ENCODE data around the gene POU2AF1. TPM values are rescaled to one million over a fixed set of nuclear protein-coding genes. Genes with fewer than 3 reads are reported as not detected.
"Not testable (repeated sequence)": the region's sequence is repeated elsewhere in the genome, so short reads cannot be mapped to it uniquely, and the experiment has no call there.

POU2AF1 gene
- total RNA-seq, 2 experiments from 2014 or later, result 3.6 to 4.5 TPM

DNA sequence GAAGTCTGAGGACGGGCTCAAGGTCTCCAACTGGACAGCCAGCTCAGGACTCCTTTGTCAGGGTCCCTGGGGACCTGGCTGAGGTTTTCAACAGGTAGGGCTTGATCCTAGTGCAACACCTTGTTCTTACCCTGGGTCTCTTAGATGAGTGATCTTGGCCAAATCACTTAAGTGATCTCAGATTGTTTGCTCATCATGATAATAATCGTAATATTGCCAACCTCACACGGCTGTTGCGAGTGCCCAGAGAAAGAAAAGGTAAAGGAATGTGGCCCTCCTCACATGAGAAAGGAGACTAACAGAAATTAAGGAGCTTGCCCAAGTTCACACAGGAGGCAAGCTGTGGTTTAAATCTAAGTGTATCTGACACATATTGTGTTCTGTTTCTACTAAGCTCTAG, 52.3 kb downstream of the POU2AF1 start:
- peaks cover 1% of the 10 kb centered on the region for H3K27me3 Mint-ChIP-seq
- TF ChIP-seq, protein P1, sequence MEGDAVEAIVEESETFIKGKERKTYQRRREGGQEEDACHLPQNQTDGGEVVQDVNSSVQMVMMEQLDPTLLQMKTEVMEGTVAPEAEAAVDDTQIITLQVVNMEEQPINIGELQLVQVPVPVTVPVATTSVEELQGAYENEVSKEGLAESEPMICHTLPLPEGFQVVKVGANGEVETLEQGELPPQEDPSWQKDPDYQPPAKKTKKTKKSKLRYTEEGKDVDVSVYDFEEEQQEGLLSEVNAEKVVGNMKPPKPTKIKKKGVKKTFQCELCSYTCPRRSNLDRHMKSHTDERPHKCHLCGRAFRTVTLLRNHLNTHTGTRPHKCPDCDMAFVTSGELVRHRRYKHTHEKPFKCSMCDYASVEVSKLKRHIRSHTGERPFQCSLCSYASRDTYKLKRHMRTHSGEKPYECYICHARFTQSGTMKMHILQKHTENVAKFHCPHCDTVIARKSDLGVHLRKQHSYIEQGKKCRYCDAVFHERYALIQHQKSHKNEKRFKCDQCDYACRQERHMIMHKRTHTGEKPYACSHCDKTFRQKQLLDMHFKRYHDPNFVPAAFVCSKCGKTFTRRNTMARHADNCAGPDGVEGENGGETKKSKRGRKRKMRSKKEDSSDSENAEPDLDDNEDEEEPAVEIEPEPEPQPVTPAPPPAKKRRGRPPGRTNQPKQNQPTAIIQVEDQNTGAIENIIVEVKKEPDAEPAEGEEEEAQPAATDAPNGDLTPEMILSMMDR (IDR thresholded peaks at IDR 0.05), result no peak
- H3K9me3 Mint-ChIP-seq, result no peaks in the 10 kb centered on the region
- peaks cover 2% of the 10 kb centered on the region for H3K4me1 Mint-ChIP-seq (ENCODE audit: low read depth)
- H3K36me3 Mint-ChIP-seq (ENCODE audit: low read depth), result no peaks in the 10 kb centered on the region
- ChIA-PET CTCF (interaction anchor here (0.8 to 3.1 kb wide), 3 partner anchors 43 to 102 kb away, joined by 3 to 12 read pairs (median 4); no protein-coding TSS in a partner anchor), POLR2A (no interaction called here)
- no peak overlapping the region for H3K4me3 Mint-ChIP-seq
- no peak overlapping the region for H3K27ac Mint-ChIP-seq
- intact Hi-C loops (cut with micrococcal nuclease), result no loop called here
- no peak for ATAC-seq
- DNase-seq, result no peak

DNA sequence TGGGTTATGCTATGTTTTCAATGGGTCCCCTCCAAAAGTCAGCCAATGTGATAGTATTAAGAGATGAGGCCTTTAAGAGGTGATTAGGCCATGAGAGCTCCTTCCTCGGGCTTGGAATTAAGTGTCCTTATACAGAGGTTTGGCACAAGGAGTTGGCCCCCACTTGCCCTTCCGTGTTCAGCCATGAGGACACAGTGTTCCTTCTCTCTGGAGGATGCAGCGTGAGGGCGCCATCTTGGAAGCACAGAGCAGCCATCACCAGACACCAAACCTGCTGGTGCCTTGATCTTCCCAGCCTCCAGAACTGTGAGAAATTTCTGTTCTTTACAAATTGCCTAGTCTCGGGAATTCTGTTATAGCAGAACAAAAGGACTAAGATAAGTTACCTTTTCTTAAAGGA, 53.8 kb downstream of the POU2AF1 start:
- intact Hi-C loops (cut with micrococcal nuclease), result no loop called here
- Mint-ChIP-seq H3K4me3 (no peak overlapping the region), H3K27me3 (peaks cover 3% of the 10 kb centered on the region), H3K4me1 (ENCODE audit: low read depth) (peaks cover 2% of the 10 kb centered on the region), H3K36me3 (ENCODE audit: low read depth) (no peaks in the 10 kb centered on the region), H3K9me3 (no peaks in the 10 kb centered on the region), H3K27ac (no peak overlapping the region)
- ATAC-seq (no peak), DNase-seq (no peak)
- ChIA-PET POLR2A (no interaction called here), CTCF (no interaction called here)
- TF ChIP-seq, protein P1 (IDR thresholded peaks at IDR 0.05), result no peak

DNA sequence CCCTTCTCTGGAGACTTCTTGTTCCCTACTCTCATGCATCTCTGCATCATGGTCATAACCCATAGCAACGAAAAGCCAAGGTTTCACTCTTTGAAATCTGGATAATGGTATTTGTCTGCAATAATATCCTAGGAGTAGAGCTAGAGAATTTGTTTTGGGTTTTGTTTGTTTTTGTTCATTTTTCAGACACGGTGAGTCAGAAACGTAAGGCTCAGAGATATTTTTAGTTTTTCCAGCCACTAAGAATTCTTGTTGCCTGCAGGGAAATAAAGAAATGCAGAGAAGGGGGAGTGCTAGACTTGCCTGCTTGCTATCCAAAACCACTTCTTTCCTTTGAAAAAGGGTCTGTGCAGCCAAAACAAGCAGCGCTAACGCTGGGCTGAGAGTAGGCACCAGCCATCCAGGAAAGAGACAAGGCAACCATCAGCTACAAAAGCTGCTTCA, 54.8 kb downstream of the POU2AF1 start:
- TF ChIP-seq, protein P1 (IDR thresholded peaks at IDR 0.05), result no peak
- H3K27ac Mint-ChIP-seq, result no peak overlapping the region
- H3K27me3 Mint-ChIP-seq, result peaks cover 3% of the 10 kb centered on the region
- H3K4me1 Mint-ChIP-seq (ENCODE audit: low read depth), result peaks cover 2% of the 10 kb centered on the region
- H3K4me3 Mint-ChIP-seq, result no peak overlapping the region
- intact Hi-C loops (cut with micrococcal nuclease), result no loop called here
- DNase-seq (no peak), ATAC-seq (no peak)
- ChIA-PET POLR2A (no interaction called here), CTCF (interaction anchor here (0.6 to 2.3 kb wide), 3 partner anchors 8 to 105 kb away, joined by 3 to 8 read pairs (median 3); no protein-coding TSS in a partner anchor)
- H3K9me3 Mint-ChIP-seq, result no peaks in the 10 kb centered on the region
- H3K36me3 Mint-ChIP-seq (ENCODE audit: low read depth), result no peaks in the 10 kb centered on the region

DNA sequence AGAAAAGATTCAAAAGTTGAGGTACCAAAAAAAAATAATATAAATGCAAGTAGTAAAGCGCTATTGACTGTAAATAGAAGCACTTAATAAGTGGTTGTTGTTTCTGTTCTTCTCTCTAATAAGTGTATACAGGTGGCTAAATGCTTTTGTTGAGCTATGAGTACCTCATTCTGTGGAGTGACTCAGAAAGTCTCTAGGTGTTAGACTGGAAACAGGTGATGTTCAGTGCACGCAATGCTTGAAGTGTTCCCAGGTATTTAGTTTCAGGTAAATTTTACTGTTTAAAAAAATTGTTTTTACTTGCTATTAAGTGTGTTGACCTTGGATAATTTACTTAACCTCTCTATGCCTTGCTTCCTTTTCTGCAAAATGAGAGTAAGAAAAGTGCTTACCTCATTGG, 56.5 kb downstream of the POU2AF1 start:
- POLR2A ChIA-PET, result no interaction called here
- TF ChIP-seq, protein P1 (IDR thresholded peaks at IDR 0.05), result no peak
- Mint-ChIP-seq H3K27ac (no peak overlapping the region), H3K27me3 (peaks cover 3% of the 10 kb centered on the region), H3K36me3 (ENCODE audit: low read depth) (no peaks in the 10 kb centered on the region), H3K4me3 (no peak overlapping the region), H3K4me1 (ENCODE audit: low read depth) (no peaks in the 10 kb centered on the region), H3K9me3 (no peaks in the 10 kb centered on the region)
- no peak for DNase-seq
- ATAC-seq, result no peak
- intact Hi-C loops (cut with micrococcal nuclease), result no loop called here
- CTCF ChIA-PET, result interaction anchor here (1.5 to 2.3 kb wide), 2 partner anchors 40 to 107 kb away, joined by 5 to 8 read pairs; no protein-coding TSS in a partner anchor

DNA sequence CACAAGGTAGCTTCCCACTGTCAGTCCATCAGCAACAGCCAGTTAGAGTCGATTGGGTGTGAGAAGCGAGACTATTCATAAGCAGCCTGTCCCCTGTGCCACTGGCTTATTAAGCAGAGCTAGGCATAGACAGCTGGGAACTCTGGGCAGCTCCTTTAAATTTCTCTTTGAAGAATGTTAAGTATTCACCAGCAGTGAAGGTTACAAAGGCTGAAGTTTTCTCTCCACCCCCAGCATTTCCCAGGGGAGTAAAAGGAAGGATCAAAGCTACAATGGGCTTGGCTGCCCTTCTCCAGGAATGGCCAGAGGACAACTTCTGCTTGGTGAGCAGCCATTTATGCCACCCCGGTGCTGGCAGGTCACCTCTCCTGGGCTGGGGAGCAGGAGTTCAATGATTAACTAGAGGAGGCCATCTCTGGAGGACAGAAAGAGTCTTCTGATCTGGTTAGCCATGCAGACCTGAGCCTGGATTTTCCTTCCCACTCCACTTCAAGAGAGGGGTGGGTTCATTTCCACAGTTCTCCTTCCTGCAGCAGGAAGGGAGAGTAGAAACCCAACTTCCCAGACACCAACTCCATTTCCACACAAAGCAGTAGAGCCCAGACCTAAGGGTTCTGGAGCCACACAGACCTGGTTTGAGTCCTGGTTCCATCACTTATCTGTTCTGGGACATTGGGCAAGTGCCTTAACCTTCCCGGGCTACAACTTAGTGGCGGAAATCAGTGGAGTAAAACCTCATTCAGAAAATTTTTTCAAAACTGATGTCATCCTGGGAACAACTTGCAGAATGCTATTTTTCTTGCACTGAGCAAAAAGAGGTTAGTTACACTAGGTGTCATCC, 58.1 kb downstream of the POU2AF1 start:
- TF ChIP-seq, protein P1 (IDR thresholded peaks at IDR 0.05), result no peak
- ATAC-seq (no peak), DNase-seq (no peak)
- ChIA-PET POLR2A (no interaction called here), CTCF (interaction anchor here (0.8 kb wide), 1 partner anchor 107 kb away, joined by 3 read pairs; no protein-coding TSS in a partner anchor)
- Mint-ChIP-seq H3K36me3 (ENCODE audit: low read depth) (no peaks in the 10 kb centered on the region), H3K27me3 (peaks cover 5% of the 10 kb centered on the region), H3K4me1 (ENCODE audit: low read depth) (no peaks in the 10 kb centered on the region), H3K27ac (no peak overlapping the region), H3K4me3 (no peak overlapping the region), H3K9me3 (no peaks in the 10 kb centered on the region)
- intact Hi-C loops (cut with micrococcal nuclease), result no loop called here

DNA sequence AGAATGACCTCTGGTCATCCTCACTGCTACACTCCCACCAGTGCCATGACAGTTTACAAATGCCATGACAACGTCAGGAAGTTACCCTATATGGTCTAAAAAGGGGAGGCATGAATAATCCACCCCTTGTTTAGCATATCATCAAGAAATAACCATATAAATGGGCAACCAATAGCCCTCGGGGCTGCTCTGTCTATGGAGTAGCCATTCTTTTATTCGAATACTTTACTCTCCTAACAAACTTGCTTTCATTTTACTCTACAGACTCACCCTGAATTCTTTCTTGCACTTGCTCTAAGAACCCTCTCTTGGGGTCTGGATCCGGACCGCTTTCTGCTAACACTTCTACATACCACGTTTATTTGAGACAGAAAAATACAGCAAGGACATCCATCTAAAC, 58.9 kb downstream of the POU2AF1 start:
- H3K27me3 Mint-ChIP-seq; intact Hi-C loops (cut with micrococcal nuclease); ATAC-seq; H3K27ac Mint-ChIP-seq; H3K9me3 Mint-ChIP-seq; H3K4me3 Mint-ChIP-seq; DNase-seq; H3K36me3 Mint-ChIP-seq (ENCODE audit: low read depth); POLR2A ChIA-PET; CTCF ChIA-PET; H3K4me1 Mint-ChIP-seq (ENCODE audit: low read depth): not testable (repeated sequence)

Measured in activated CD8-positive, alpha-beta T cell treated with anti-CD3 and anti-CD28 coated beads for 36 hours (primary cell).